D341Med (cell line): ENCODE measurements around the gene CREM.

Source experiments
- DNase-seq: peaks from one replicate; pipeline ENCODE4 v3.0.0; 2012; ENCODE audit warnings: low spot score

CREM gene

GRCh38 chr10:35135861-35136260 is 9.2 kb downstream of the CREM start:
- no peak for DNase-seq

DNA sequence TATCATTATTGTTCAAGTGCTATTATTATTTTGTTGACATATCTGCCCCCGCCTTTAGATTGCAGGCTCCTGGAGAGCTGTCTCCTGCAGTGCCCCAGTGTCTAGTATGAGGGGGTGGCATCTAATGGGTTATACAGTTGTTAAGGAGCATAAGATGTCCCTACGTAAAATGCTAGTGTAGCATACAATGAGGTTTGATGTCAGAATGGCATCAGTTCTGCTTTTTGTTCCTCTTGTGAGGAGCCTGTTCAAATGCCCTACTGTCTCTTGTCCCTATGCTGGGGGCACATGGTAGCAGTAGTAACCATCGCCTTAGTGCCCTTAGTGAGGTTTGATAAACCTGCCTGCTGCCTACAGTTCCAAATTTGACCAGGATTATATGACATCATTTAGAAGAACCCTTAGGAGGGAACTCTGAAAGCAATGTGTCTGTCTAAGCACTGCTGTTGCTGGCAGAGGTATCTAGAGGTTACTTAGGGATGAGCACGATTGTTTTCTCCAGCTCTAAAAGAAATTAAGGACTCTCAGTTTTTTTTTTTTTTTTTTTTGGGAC is 9.7 kb downstream of the CREM start:
- DNase-seq: no peak

DNA sequence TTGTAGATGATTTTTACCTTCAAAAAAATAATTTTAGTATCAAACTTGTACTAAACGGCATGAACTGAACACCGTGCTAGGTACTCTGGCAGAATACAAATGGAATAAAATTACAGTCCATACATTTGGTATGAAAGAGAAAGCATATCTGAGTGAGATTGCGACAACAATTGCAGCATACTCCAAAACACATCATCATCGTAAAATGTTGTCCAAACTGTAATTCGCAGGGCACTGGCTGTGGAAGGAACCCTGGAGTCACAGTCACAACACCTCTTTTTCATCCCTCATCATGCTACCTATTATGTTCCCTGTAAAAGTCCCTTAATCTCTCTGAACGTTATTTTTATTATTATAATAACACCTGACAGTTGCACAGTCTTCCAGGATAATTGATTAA is 13.5 kb downstream of the CREM start:
- no peak for DNase-seq

DNA sequence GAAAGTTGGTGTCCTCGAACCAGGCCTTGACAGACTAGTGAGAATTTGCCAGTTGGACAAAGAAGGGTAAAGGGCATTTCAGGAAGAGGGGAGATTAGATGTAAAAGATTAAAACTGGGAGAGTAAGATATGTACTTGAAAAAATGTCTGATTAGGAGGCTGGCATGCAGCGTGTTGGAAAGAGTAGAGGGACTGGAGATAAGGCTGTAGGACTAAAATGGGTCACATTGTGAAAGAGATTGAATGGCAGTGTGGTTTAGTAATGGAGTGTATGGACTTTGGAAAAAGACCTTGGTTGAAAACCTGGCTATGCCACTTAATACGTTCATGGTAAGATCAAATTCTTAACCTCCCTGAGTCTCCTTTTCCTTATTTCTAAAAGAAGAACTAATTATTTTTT is 14.1 kb downstream of the CREM start:
- DNase-seq: no peak

GRCh38 chr10:35150308-35150707 is 23.7 kb downstream of the CREM start:
- no peak for DNase-seq

DNA sequence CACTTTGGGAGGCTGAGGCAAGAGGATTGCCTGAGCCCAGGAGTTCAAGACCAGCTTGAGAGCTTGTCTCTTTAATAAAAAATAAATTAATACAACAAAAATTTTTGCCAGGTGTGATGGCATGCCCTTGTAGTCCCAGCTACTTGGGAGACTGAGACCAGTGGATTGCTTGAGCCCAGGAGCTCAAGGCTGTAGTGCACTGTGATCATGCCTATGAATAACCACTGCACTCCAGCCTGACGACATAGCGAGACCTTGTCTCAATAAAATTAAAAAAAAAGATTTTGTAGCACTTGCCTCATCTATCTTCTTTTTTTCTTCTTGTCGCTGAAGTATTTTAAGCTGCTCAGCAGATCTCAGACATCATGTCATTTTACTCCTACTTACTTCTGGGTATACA is 26.3 kb downstream of the CREM start:
- DNase-seq: no peak

DNA sequence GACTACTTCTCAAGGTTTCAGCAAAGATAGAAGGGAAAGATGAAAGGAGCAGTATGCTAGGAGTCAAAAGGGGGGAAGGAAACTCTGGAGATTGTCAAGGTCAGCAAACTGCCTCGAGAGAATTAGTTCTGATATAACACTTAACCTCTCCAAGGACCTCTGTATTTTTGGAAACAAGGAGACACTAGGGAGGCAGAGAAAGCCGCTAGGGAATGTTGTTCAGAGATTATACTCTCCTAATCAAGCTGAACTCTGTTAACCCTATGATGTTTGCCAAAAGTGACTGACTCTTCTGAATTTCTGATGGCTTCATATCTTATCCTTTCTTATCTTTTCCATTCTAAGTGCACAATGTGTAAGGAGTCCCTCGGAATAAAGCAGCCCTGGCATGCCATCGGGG is 27.1 kb downstream of the CREM start:
- no peak for DNase-seq

DNA sequence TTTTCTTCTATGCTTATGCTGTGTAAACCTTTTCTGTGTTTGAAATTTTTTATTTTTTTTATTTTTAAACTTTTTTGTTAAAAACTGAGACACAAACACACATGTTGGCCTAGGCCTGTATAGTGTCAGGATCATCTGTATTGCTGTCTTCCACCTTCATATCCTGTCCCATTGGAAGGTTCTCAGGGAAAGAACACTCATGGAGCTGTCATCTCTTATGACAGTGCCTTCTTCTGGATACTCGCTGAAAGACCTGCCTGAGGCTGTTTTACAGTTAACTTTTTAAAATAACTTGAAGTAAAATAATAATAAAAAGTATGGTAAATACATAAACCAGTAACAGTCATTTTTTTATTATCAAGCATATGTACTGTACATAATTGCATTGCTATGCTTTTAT is 34.1 kb downstream of the CREM start:
- DNase-seq: no peak

GRCh38 chr10:35161906-35162305 is 35.3 kb downstream of the CREM start:
- no peak for DNase-seq

DNA sequence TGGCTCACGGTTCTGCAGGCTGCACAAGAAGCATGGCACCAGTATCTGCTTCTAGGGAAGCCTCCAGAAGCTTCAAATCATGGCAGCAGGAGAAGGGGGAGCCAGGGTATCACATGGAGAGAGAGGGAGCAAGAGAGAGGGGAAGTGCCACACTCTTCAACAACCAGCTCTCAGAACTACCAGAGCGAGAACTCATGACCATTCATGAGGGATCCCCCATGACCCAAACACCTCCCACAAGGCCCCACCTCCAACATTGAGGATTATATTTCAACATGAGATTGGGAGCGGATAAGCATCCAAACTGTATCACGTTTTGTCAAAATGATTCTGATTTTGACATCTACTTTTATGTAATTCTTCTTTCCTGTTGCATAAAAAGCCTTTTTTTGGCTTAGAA is 38.5 kb downstream of the CREM start:
- DNase-seq: no peak

GRCh38 chr10:35165811-35166210 is 39.2 kb downstream of the CREM start:
- no peak for DNase-seq

- DNase-seq: no peak
Measured at GRCh38 chr10:35166607-35167006, 40.0 kb downstream of the CREM start.

- no peak for DNase-seq
Measured at GRCh38 chr10:35167342-35167741, 40.7 kb downstream of the CREM start.

GRCh38 chr10:35172146-35172545 is 45.5 kb downstream of the CREM start:
- no peak for DNase-seq

DNA sequence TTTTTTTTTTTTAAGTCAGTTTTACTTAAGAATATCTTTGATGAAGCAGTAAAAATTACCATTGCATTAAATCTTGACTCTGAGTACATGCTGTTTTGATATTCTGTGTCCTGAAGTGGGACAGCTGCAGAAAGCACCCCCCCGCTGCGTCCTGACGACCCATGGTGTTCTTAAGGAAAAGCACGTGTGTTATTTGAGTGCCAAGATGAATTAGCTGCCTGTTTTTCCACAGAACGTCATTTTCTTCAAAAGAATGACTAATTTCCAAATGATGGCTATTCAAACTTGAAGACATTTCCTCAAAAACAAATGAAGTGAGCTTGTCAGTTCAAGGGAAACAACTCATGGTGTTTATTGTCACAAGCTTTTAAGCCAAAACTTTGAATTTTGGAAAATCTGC is 45.9 kb downstream of the CREM start:
- DNase-seq: no peak

DNA sequence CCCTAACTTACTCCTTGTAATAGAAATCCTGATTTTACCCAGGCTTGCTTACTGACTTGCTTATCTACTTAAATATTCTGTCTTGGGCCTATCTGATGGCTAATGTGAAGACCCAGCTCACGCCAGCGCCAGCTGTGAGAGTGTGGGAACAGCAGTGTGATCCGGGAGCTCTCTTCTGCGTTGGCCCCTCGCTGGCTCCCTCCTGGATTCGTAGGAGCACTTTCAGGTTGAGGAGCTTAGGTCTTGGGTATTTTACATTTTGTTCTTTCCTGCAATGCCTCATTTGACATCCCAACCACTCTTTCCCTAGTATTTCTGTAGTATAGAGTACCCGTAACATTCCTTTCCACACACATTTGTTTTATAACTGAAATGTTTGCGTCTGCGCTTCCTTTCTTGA is 51.7 kb downstream of the CREM start:
- no peak for DNase-seq

DNA sequence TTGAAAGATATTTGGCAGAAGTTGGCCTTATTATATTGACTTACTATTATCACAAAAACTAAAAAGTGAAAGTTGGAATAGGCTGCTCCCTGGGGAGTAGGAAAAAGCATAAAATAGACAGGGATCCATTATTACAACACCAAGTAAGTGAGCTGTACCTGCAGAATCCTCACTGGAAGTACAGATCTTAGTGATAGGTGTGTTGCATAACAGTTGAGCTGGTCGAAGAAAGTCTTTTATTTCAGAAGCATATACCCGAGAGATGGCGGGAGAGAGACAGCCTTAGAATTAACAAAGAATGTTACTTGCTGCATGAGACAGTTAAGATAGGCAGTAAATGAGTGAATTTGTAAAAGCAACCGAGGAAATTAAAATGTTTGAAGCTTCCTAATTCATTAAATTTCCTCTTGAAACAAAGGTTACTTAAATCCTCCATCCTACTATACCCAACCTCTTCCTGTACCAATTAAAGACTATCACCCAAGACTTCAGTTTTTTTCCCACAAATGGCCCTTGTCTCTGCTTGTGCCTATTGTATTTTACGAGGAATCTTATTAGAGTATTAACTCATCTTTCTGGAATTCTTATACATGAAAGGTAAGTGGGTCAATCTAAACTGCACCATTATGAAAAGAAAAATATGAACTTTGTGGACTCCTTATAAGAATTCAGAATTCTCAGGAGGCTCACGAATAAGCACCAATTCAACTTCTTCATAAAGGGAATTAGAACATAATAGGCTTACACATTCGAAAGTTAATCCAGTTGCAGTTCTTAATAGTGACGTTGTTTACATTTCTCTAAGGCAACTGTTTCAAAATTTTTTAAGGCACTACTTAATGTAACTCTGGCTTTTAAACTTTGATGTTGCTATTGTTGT is 56.2 kb downstream of the CREM start:
- DNase-seq: no peak

GRCh38 chr10:35184527-35185171 is 58.0 kb downstream of the CREM start:
- no peak for DNase-seq

- DNase-seq: no peak
Measured at GRCh38 chr10:35185260-35186034, 58.8 kb downstream of the CREM start.

GRCh38 chr10:35188954-35189353 is 62.3 kb downstream of the CREM start:
- DNase-seq: no peak

DNA sequence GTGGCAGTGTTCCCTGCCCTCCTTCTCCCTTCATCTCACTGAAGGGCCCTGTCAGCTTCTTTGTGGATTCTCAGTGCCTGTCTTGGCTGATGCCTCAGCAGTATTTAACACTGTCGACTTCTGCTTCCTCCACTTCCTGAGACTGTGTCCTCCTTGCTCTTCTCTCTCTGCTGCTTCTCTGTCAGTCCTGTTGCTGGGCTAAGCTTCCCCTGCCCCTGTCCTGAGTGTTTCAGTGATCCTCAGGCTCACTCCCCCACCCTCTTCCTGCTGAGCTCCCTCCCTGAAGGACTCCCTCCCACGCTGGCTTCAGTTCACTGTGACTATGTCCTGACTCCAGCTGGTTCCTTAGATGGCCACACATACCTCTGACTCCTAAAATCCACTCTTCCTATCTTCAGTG is 64.9 kb downstream of the CREM start:
- no peak for DNase-seq

GRCh38 chr10:35192645-35193249 is 66.1 kb downstream of the CREM start:
- DNase-seq: no peak
